GM12878 (cell line): ENCODE results near the gene DSTYK. TPM values are rescaled to one million over a fixed set of nuclear protein-coding genes. Genes with fewer than 3 reads are reported as not detected.
A peak's percentile ranks its signal among the peaks of the same experiment; 100 is the strongest.

Experiments used
- BCL3 ChIP-seq: IDR thresholded peaks from 2 replicates; pipeline ENCODE4 v1.6.1; 2011; ENCODE audit warnings: borderline replicate concordance, low read depth, mild to moderate bottlenecking, moderate library complexity, low read length; ENCODE audit not compliant: insufficient read depth, poor library complexity, severe bottlenecking
- CHD1 ChIP-seq: IDR thresholded peaks from 2 replicates; pipeline ENCODE4 v1.6.1; 2012; ENCODE audit warnings: low read depth, low read length, improper control_type of control experiment
- CHD2 ChIP-seq: IDR thresholded peaks from 2 replicates; pipeline ENCODE4 v1.6.1; 2011; ENCODE audit warnings: low read depth, low read length, improper control_type of control experiment, borderline replicate concordance
- CTCF ChIP-seq, 3 experiments: IDR thresholded peaks in 2 of 3; conservative IDR thresholded peaks in 1 of 3; 2 replicates each; pipeline ENCODE4 v1.5.1; 2011; ENCODE audit warnings: low read depth in 3 of 3, low read length in 3 of 3, mild to moderate bottlenecking in 3 of 3, control low read depth in 2 of 3, moderate library complexity in 2 of 3, inconsistent platforms in 1 of 3, mixed read lengths in 1 of 3; ENCODE audit not compliant: control insufficient read depth in 2 of 3, insufficient read depth in 1 of 3; ENCODE audit errors: extremely low read depth in 1 of 3
- ESRRA ChIP-seq: IDR thresholded peaks from 2 replicates; pipeline ENCODE4 v1.6.1; 2012; ENCODE audit warnings: mild to moderate bottlenecking, low read length, improper control_type of control experiment
- HCFC1 ChIP-seq: fragments of 150-350 bp; IDR thresholded peaks from 2 replicates; pipeline ENCODE4 v1.6.1; 2014; ENCODE audit warnings: low read length
- HSF1 ChIP-seq: fragments of 150-350 bp; IDR thresholded peaks from 2 replicates; pipeline ENCODE4 v1.6.1; 2014; ENCODE audit warnings: mild to moderate bottlenecking, low read depth, low read length
- JUNB ChIP-seq: IDR thresholded peaks from 2 replicates; pipeline ENCODE4 v1.6.1; 2016; ENCODE audit warnings: antibody characterized with exemption, mild to moderate bottlenecking
- KAT2A ChIP-seq: conservative IDR thresholded peaks from 2 replicates; pipeline ENCODE4 v1.6.1; 2011; ENCODE audit warnings: low read depth, low read length; ENCODE audit not compliant: control insufficient read depth
- KLF5 ChIP-seq: fragments of 450-650 bp; IDR thresholded peaks from 2 replicates; pipeline ENCODE4 v1.6.1; 2014; ENCODE audit warnings: mild to moderate bottlenecking; ENCODE audit not compliant: partially characterized antibody
- MLLT1 ChIP-seq: fragments of 450-650 bp; IDR thresholded peaks from 2 replicates; pipeline ENCODE4 v1.6.1; 2016; ENCODE audit warnings: mild to moderate bottlenecking
- MXI1 ChIP-seq: fragments of 150-350 bp; IDR thresholded peaks from 2 replicates; pipeline ENCODE4 v1.6.1; 2011; ENCODE audit warnings: low read depth, mild to moderate bottlenecking, inconsistent platforms, low read length, improper control_type of control experiment
- NBN ChIP-seq: fragments of 450-650 bp; IDR thresholded peaks from 2 replicates; pipeline ENCODE4 v1.6.1; 2016
- NFYB ChIP-seq: IDR thresholded peaks from 2 replicates; pipeline ENCODE4 v1.6.1; 2011; ENCODE audit warnings: low read depth, mild to moderate bottlenecking, low read length, improper control_type of control experiment, moderate library complexity; ENCODE audit not compliant: insufficient read depth
- RELA ChIP-seq: fragments of 450-650 bp; IDR thresholded peaks from 2 replicates; pipeline ENCODE4 v1.8.0; 2014; ENCODE audit warnings: borderline replicate concordance; ENCODE audit not compliant: partially characterized antibody
- RUNX3 ChIP-seq: IDR thresholded peaks from 2 replicates; pipeline ENCODE4 v1.6.1; 2012; ENCODE audit warnings: low read length, inconsistent platforms
- SKIL ChIP-seq: fragments of 450-650 bp; IDR thresholded peaks from 2 replicates; pipeline ENCODE4 v1.6.1; 2017; ENCODE audit warnings: mild to moderate bottlenecking, low read depth, inconsistent platforms; ENCODE audit not compliant: poor library complexity, severe bottlenecking
- SP1 ChIP-seq: IDR thresholded peaks from one replicate; pipeline ENCODE4 v1.6.1; 2011; ENCODE audit warnings: low read depth, low read length
- SUPT20H ChIP-seq: IDR thresholded peaks from 2 replicates; pipeline ENCODE4 v1.6.1; 2011; ENCODE audit warnings: low read depth, mild to moderate bottlenecking, low read length, moderate library complexity, borderline replicate concordance; ENCODE audit not compliant: control insufficient read depth
- SUZ12 ChIP-seq: fragments of 200-600 bp; sonication (generic); IDR thresholded peaks from one replicate; pipeline ENCODE4 v1.6.1; 2018; ENCODE audit warnings: antibody characterized with exemption, mild to moderate bottlenecking; ENCODE audit not compliant: unreplicated experiment
- polyA plus RNA-seq, 11 experiments: library from polyadenylated mRNA; depleted of rRNA in 4 of 11; unstranded in 6 of 11; stranded (reverse) in 5 of 11; fragments of >200 nt; fragmentation: Nextera tagmentation in 4 of 11; fragmentation: Illumina TruSeq in 1 of 11; extraction: Ambion mirVana in 4 of 11; extraction: Trizol in 1 of 11; gene quantifications; 1 replicate in 1 of 11; 2 replicates in 10 of 11; pipeline versions ENCODE4 v1.2.1 to v1.2.3, GENCODE V29; 2011 to 2016; ENCODE audit warnings: inconsistent platforms in 2 of 11, missing spikeins in 2 of 11, low read depth in 1 of 11
- total RNA-seq, 4 experiments: library from RNA; depleted of rRNA in 3 of 4; stranded (reverse); fragments of >200 nt in 3 of 4; fragmentation: Illumina TruSeq in 1 of 4; extraction: Trizol in 1 of 4; gene quantifications; 2 replicates each; pipeline versions ENCODE4 v1.2.1 to v1.2.3, GENCODE V29; 2013 to 2021

DSTYK gene
- total and polyA plus RNA-seq, 10 of the 15 experiments (the other 5 are each of a cell fraction or from before 2014, with no cell fraction given) = 2.7 to 5.5 (median 3.6) TPM

GRCh38 chr1:205186191-205186590 is 25.3 kb downstream of the DSTYK start (continued):
- peak; percentile 34 for TF ChIP-seq BCL3
- no peak for TF ChIP-seq RELA
- no peak for TF ChIP-seq NFYB
- TF ChIP-seq SP1 = no peak
- no peak for TF ChIP-seq CHD1
- no peak for TF ChIP-seq SKIL
- no peak for TF ChIP-seq SUPT20H
- TF ChIP-seq HSF1 = no peak
- TF ChIP-seq KLF5 = no peak
- no peak for TF ChIP-seq ESRRA
- TF ChIP-seq CTCF (IDR thresholded peaks at IDR 0.05 in 2 of 3, conservative IDR thresholded peaks at IDR 0.05 in 1 of 3; ENCODE audit: control insufficient read depth in 2 of 3, extremely low read depth in 1 of 3, insufficient read depth in 1 of 3, low read depth in 3 of 3, low read length in 3 of 3) = no peak
- TF ChIP-seq HCFC1 = no peak
- TF ChIP-seq JUNB = peak; percentile 62; the same call in 1 of the 2 replicates
- no peak for TF ChIP-seq CHD2
- no peak for TF ChIP-seq MXI1
- TF ChIP-seq KAT2A = no peak
- no peak for TF ChIP-seq NBN
- TF ChIP-seq RUNX3 = peak; percentile 96
- TF ChIP-seq MLLT1 = no peak
- no peak for TF ChIP-seq SUZ12
